ENCODE measurements around the gene FBXO42. TPM values are rescaled to one million over a fixed set of nuclear protein-coding genes. Genes with fewer than 3 reads are reported as not detected.

Gene FBXO42
- total and polyA plus RNA-seq, 2 of the 4 experiments (the other 2 are of a cell fraction), result 12.0 to 18.8 TPM

GRCh38 chr1:16334655-16335340 lies 17.5 kb downstream of the FBXO42 start:
- no peak overlapping the region for H3K18ac ChIP-seq (ENCODE audit: low read depth, low read length)
- no peak overlapping the region for H2AK9ac ChIP-seq (replicated peaks; ENCODE audit: low read depth, low read length, poor library complexity)
- no peak overlapping the region for H2BK15ac ChIP-seq (ENCODE audit: low read depth, low read length)
- ChIA-PET POLR2A (ENCODE audit: unreplicated experiment) (no interaction called here), CTCF (no interaction called here)
- peaks cover 20% of the 10 kb centered on the region for H3K9me1 ChIP-seq (ENCODE audit: insufficient read depth, low read length)
- no peak overlapping the region for H3K56ac ChIP-seq (ENCODE audit: extremely low read depth, insufficient read depth, low read length)
- 0 out of 2 replicates have a peak overlapping the region, but pooled peaks have one; percentile 25 for H3K4me2 ChIP-seq (ENCODE audit: low read depth, low read length)
- in situ Hi-C loops (cut with MboI; ENCODE audit: low sequenced_read_pairs) (no loop called here), dilution Hi-C loops (cut with HindIII; ENCODE audit: low sequenced_read_pairs, unreplicated experiment) (no loop called here), intact Hi-C loops (cut with micrococcal nuclease) (no loop called here)
- DNase-seq, result no peak
- H4K8ac ChIP-seq (ENCODE audit: low read depth in 2 of 2, low read length in 2 of 2), result no peak overlapping the region
- H3K4me3 ChIP-seq (ENCODE audit: insufficient read depth, low read depth, low read length), result no peak overlapping the region
- H2BK5ac ChIP-seq (ENCODE audit: low read depth, low read length, poor library complexity, severe bottlenecking), result no peak overlapping the region
- H2BK120ac ChIP-seq (ENCODE audit: low read depth, low read length), result no peak overlapping the region
- no peaks in the 10 kb centered on the region for H3K9me3 ChIP-seq (ENCODE audit: control insufficient read depth, insufficient read depth, low read length)
- no peak overlapping the region for H4K91ac ChIP-seq (ENCODE audit: insufficient read depth, low read depth, low read length)
- H3K4ac ChIP-seq (ENCODE audit: low read depth, low read length), result no peak overlapping the region
- no peak overlapping the region for H3K14ac ChIP-seq (replicated peaks; ENCODE audit: low read depth, low read length)
- H3K27ac ChIP-seq (ENCODE audit: insufficient read depth, low read length), result no peak overlapping the region
- 100% methylated on average over 1 of the region's 7 CpGs; no CpG with 5 or more reads in 1 of the 2 experiments for WGBS, 2 experiments (ENCODE audit: extremely low coverage in 2 of 2, insufficient read length in 1 of 2)
- H4K5ac ChIP-seq (ENCODE audit: low read depth, low read length), result no peak overlapping the region
- H2AK5ac ChIP-seq (ENCODE audit: low read depth, low read length), result peak overlapping the region; percentile 67; the same call in 1 of the 2 replicates
- no peaks in the 10 kb centered on the region for H3K36me3 ChIP-seq (ENCODE audit: control insufficient read depth, insufficient read depth, low read length)
- H2AFZ ChIP-seq (replicated peaks; ENCODE audit: low read length, poor library complexity), result no peak overlapping the region
- H3K4me1 ChIP-seq (ENCODE audit: control insufficient read depth, insufficient read depth, low read length), result peaks cover 4% of the 10 kb centered on the region
- no peak overlapping the region for H2BK20ac ChIP-seq (ENCODE audit: low read depth, low read length)
- no peak overlapping the region for H3K9ac ChIP-seq (ENCODE audit: low read depth, low read length)
- H4K20me1 ChIP-seq (ENCODE audit: insufficient read depth, low read length), result peaks cover 75% of the 10 kb centered on the region
- no TSS peak for BruUV-seq (replicated peaks)
- no peaks in the 10 kb centered on the region for H3K27me3 ChIP-seq (ENCODE audit: control insufficient read depth, insufficient read depth, low read length)
- no peak overlapping the region for H3K23ac ChIP-seq (ENCODE audit: low read depth, low read length)
- TF ChIP-seq RCOR1 (IDR thresholded peaks at IDR 0.05; ENCODE audit: insufficient replicate concordance, low read length) (no peak), RAD21 (IDR thresholded peaks at IDR 0.05; ENCODE audit: low read length) (no peak), FOS (IDR thresholded peaks at IDR 0.05; ENCODE audit: low read depth, low read length) (no peak), MXI1 (IDR thresholded peaks at IDR 0.05; ENCODE audit: borderline replicate concordance, low read depth, low read length) (no peak), MAFK (IDR thresholded peaks at IDR 0.05; ENCODE audit: low read depth, low read length) (no peak), CHD1 (IDR thresholded peaks at IDR 0.05; ENCODE audit: low read depth, low read length) (no peak), USF2 (IDR thresholded peaks at IDR 0.05; ENCODE audit: low read depth, low read length) (no peak), SMC3 (IDR thresholded peaks at IDR 0.05; ENCODE audit: low read depth, low read length) (no peak), BHLHE40 (IDR thresholded peaks at IDR 0.05; ENCODE audit: low read depth, low read length) (no peak), POLR2A (IDR thresholded peaks at IDR 0.05; ENCODE audit: low read depth, low read length) (no peak), ELK1 (IDR thresholded peaks at IDR 0.05; ENCODE audit: borderline replicate concordance, low read depth, low read length) (no peak), CTCF (conservative IDR thresholded peaks at IDR 0.05; ENCODE audit: low read depth, low read length) (no peak), MAZ (IDR thresholded peaks at IDR 0.05; ENCODE audit: borderline replicate concordance, low read depth, low read length) (no peak), NFE2L2 (IDR thresholded peaks at IDR 0.05; ENCODE audit: low read depth, low read length) (no peak), CEBPB (IDR thresholded peaks at IDR 0.05; ENCODE audit: low read depth, low read length) (no peak), RFX5 (IDR thresholded peaks at IDR 0.05; ENCODE audit: low read depth, low read length) (no peak)
- ATAC-seq (ENCODE audit: low read depth), result no peak; the same call in 1 of the 2 replicates
- H3K79me1 ChIP-seq (ENCODE audit: low read depth in 1 of 2, low read length in 2 of 2), result peaks cover 15 to 78% of the 10 kb centered on the region in 2 experiments

Measured in IMR-90 (cell line).